Left hindlimb (tissue), 1 donor: ENCODE data around the gene TMEM270.

Experiments
- DNase-seq: peaks from one replicate; pipeline ENCODE4 v3.0.0-alpha.2; 2018

Gene TMEM270

GRCh38 chr7:73909051-73909941, 48.3 kb downstream of the TMEM270 start:
- no peak for DNase-seq

GRCh38 chr7:73909996-73910395, 49.0 kb downstream of the TMEM270 start:
- no peak for DNase-seq

- no peak for DNase-seq
Measured at GRCh38 chr7:73912223-73912622, 51.3 kb downstream of the TMEM270 start.
